ENCODE results near the gene KCNT2.

Gene KCNT2

GRCh38 chr1:196442366-196442765 is 165.9 kb downstream of the KCNT2 start:
- no peak for DNase-seq

GRCh38 chr1:196440711-196441110 is 167.5 kb downstream of the KCNT2 start:
- DNase-seq: no peak

- no peak for DNase-seq
Measured at GRCh38 chr1:196438329-196438728, 169.9 kb downstream of the KCNT2 start.

- no peak for DNase-seq
Measured at GRCh38 chr1:196437671-196438070, 170.6 kb downstream of the KCNT2 start.

- no peak for DNase-seq
Measured at GRCh38 chr1:196433000-196433399, 175.2 kb downstream of the KCNT2 start.

GRCh38 chr1:196427976-196428734 is 180.1 kb downstream of the KCNT2 start:
- DNase-seq: no peak

GRCh38 chr1:196425513-196425912 is 182.7 kb downstream of the KCNT2 start:
- no peak for DNase-seq

GRCh38 chr1:196423612-196424011 is 184.6 kb downstream of the KCNT2 start:
- no peak for DNase-seq

GRCh38 chr1:196418772-196419171 is 189.5 kb downstream of the KCNT2 start:
- no peak for DNase-seq

- no peak for DNase-seq
Measured at GRCh38 chr1:196415978-196416377, 192.3 kb downstream of the KCNT2 start.

- DNase-seq: no peak
Measured at GRCh38 chr1:196412326-196412725, 195.9 kb downstream of the KCNT2 start.

- DNase-seq: no peak
Measured at GRCh38 chr1:196410768-196411167, 197.5 kb downstream of the KCNT2 start.

GRCh38 chr1:196409586-196409985 is 198.7 kb downstream of the KCNT2 start:
- DNase-seq: no peak

GRCh38 chr1:196407358-196408051 is 200.7 kb downstream of the KCNT2 start:
- no peak for DNase-seq

GRCh38 chr1:196405839-196406238 is 202.4 kb downstream of the KCNT2 start:
- no peak for DNase-seq

GRCh38 chr1:196403803-196404690 is 204.2 kb downstream of the KCNT2 start:
- DNase-seq: no peak

GRCh38 chr1:196401891-196402290 is 206.3 kb downstream of the KCNT2 start:
- no peak for DNase-seq

- no peak for DNase-seq
Measured at GRCh38 chr1:196401452-196401833, 206.8 kb downstream of the KCNT2 start.

GRCh38 chr1:196400478-196401451 is 207.5 kb downstream of the KCNT2 start:
- DNase-seq: no peak

- DNase-seq: no peak
Measured at GRCh38 chr1:196399713-196400112, 208.5 kb downstream of the KCNT2 start.

- DNase-seq: no peak
Measured at GRCh38 chr1:196393742-196394141, 214.5 kb downstream of the KCNT2 start.

- no peak for DNase-seq
Measured at GRCh38 chr1:196393282-196393681, 215.0 kb downstream of the KCNT2 start.
